B cell (primary cell): ENCODE measurements around the gene ETFA. TPM values are rescaled to one million over a fixed set of nuclear protein-coding genes. Genes with fewer than 3 reads are reported as not detected.

Source experiments
- ATAC-seq: fragments of 200-7000 bp; cut with Tn5 transposase; one replicate; pipeline ENCODE4 v1.10.0; 2021; ENCODE audit warnings: low read depth, mild to moderate bottlenecking, moderate number of reproducible peaks, moderate library complexity
- CTCF ChIA-PET: fragments of 350-600 bp; sonication (Branson Sonifier 250); formaldehyde crosslinking; loops from one replicate; lab custom pipeline; 2021; ENCODE audit warnings: antibody characterized with exemption, inconsistent platforms; lab: Charles Lee
- POLR2A ChIA-PET: fragments of 350-600 bp; sonication (Branson Sonifier 250); formaldehyde crosslinking; loops from one replicate; lab custom pipeline; 2021; ENCODE audit warnings: antibody characterized with exemption; lab: Charles Lee
- DNase-seq: peaks from one replicate; pipeline ENCODE4 v3.0.0; 2013
- H2AFZ ChIP-seq: 2 replicates; pipeline ENCODE4 v1.6.1; 2012; ENCODE audit warnings: mild to moderate bottlenecking, low read depth, low read length; ENCODE audit not compliant: insufficient read depth, poor library complexity, severe bottlenecking
- H3K27ac ChIP-seq, 2 donors: 1 replicate in 1 of 2; 2 replicates in 1 of 2; pipeline ENCODE4 v1.5.1; 2012 to 2013; ENCODE audit warnings: low read length in 2 of 2, mild to moderate bottlenecking in 2 of 2, moderate library complexity in 1 of 2
- H3K27me3 ChIP-seq, 4 experiments: fragments of 200-600 bp in 1 of 4; sonication (generic) in 1 of 4; replicated peaks in 1 of 4; 1 replicate in 2 of 4; 2 replicates in 2 of 4; pipeline versions ENCODE4 v1.6.1 to v1.7.0; 2013 to 2016; ENCODE audit warnings: low read length in 3 of 4, mild to moderate bottlenecking in 2 of 4, mixed read lengths in 1 of 4, moderate library complexity in 1 of 4; ENCODE audit not compliant: insufficient read depth in 4 of 4, control insufficient read depth in 3 of 4; ENCODE audit errors: control extremely low read depth in 1 of 4
- H3K36me3 ChIP-seq, 2 experiments: replicated peaks in 1 of 2; 1 replicate in 1 of 2; 2 replicates in 1 of 2; pipeline versions ENCODE4 v1.6.1 to v1.7.1; 2013; ENCODE audit warnings: low read length in 1 of 2; ENCODE audit not compliant: insufficient read depth in 2 of 2, control insufficient read depth in 1 of 2; ENCODE audit errors: control extremely low read depth in 1 of 2, extremely low read depth in 1 of 2
- H3K4me1 ChIP-seq, 2 donors: fragments of 200-600 bp in 1 of 2; sonication (generic) in 1 of 2; 1 replicate in 1 of 2; 2 replicates in 1 of 2; pipeline versions ENCODE4 v1.5.1 to v1.6.1; 2013 to 2017; ENCODE audit warnings: low read length in 2 of 2; ENCODE audit not compliant: control insufficient read depth in 2 of 2, insufficient read depth in 2 of 2
- H3K4me2 ChIP-seq: replicated peaks from 2 replicates; pipeline ENCODE3; 2012; ENCODE audit warnings: mild to moderate bottlenecking, low read depth, low read length; ENCODE audit not compliant: poor library complexity, severe bottlenecking
- H3K4me3 ChIP-seq, 5 experiments: fragments of 200-600 bp in 1 of 5; sonication (generic) in 1 of 5; 1 replicate in 3 of 5; 2 replicates in 2 of 5; pipeline versions ENCODE4 v1.5.1 to v1.7.0; 2011 to 2016; ENCODE audit warnings: low read length in 4 of 5, mild to moderate bottlenecking in 4 of 5, low read depth in 2 of 5, control low read depth in 1 of 5, moderate library complexity in 1 of 5; ENCODE audit not compliant: insufficient read depth in 1 of 5; ENCODE audit errors: control extremely low read depth in 1 of 5, extremely low read depth in 1 of 5
- H3K79me2 ChIP-seq: fragments of 200-600 bp; sonication (generic); one replicate; pipeline ENCODE4 v1.6.0; 2016; ENCODE audit warnings: low read length; ENCODE audit not compliant: control insufficient read depth, insufficient read depth
- H3K9ac ChIP-seq: fragments of 200-600 bp; sonication (generic); 2 replicates; pipeline ENCODE4 v1.6.1; 2017; ENCODE audit warnings: mild to moderate bottlenecking, low read length, moderate library complexity
- H3K9me3 ChIP-seq, 3 donors: one replicate each; pipeline versions ENCODE4 v1.6.1 to v1.7.1; 2013; ENCODE audit warnings: low read length in 2 of 3; ENCODE audit not compliant: control insufficient read depth in 2 of 3, insufficient read depth in 1 of 3; ENCODE audit errors: control extremely low read depth in 1 of 3
- H4K20me1 ChIP-seq: 2 replicates; pipeline ENCODE4 v1.6.0; 2012; ENCODE audit warnings: mild to moderate bottlenecking, low read length; ENCODE audit not compliant: insufficient read depth, control insufficient read depth, poor library complexity, severe bottlenecking
- H3K27ac Mint-ChIP-seq: one replicate; pipeline ENCODE4 v1.8.0; 2021; ENCODE audit warnings: mixed read lengths
- H3K27me3 Mint-ChIP-seq: one replicate; pipeline ENCODE4 v1.8.0; 2021; ENCODE audit warnings: mixed read lengths
- H3K4me1 Mint-ChIP-seq: one replicate; pipeline ENCODE4 v1.8.0; 2021; ENCODE audit warnings: mixed read lengths
- H3K4me3 Mint-ChIP-seq: one replicate; pipeline ENCODE4 v1.8.0; 2021; ENCODE audit warnings: mixed read lengths
- H3K9me3 Mint-ChIP-seq: one replicate; pipeline ENCODE4 v1.8.0; 2022; ENCODE audit warnings: mixed read lengths; ENCODE audit not compliant: insufficient read depth
- EZH2 ChIP-seq: IDR thresholded peaks from 2 replicates; pipeline ENCODE4 v1.6.1; 2012; ENCODE audit warnings: borderline replicate concordance, low read depth, mild to moderate bottlenecking, moderate library complexity, low read length; ENCODE audit not compliant: insufficient read depth, poor library complexity, severe bottlenecking
- WGBS: methylation state at CpG from one replicate; pipeline ENCODE4 v1.1.5; 2013; ENCODE audit warnings: missing lambda C conversion rate; ENCODE audit not compliant: insufficient coverage; 5-methylcytosine and 5-hydroxymethylcytosine counted together
- intact Hi-C: fragments of 100-400 bp; cut with micrococcal nuclease; formaldehyde crosslinking; loops from one replicate; pipeline ENCODE4 v1.10.0; 2022
- polyA plus RNA-seq: library from polyadenylated mRNA; depleted of rRNA; stranded (reverse); fragments of >200 nt; gene quantifications from 2 replicates; pipeline ENCODE4 v1.2.3, GENCODE V29; 2012
- total RNA-seq, 2 donors: library from RNA; stranded (reverse); fragments of 120-200 nt in 1 of 2; gene quantifications; 1 replicate in 1 of 2; 2 replicates in 1 of 2; pipeline versions ENCODE4 v1.2.3 to v1.2.4, GENCODE V29; 2013 to 2022
- TF ChIP-seq, protein P1 (sequence below): fragments of 200-600 bp; IDR thresholded peaks from one replicate; pipeline ENCODE4 v1.8.0; 2022; ENCODE audit warnings: antibody characterized with exemption, mild to moderate bottlenecking

ETFA gene
- total and polyA plus RNA-seq, 2 donors (not counting 1 experiment from before 2014, with no cell fraction given) = 34.9 to 68.8 TPM

DNA sequence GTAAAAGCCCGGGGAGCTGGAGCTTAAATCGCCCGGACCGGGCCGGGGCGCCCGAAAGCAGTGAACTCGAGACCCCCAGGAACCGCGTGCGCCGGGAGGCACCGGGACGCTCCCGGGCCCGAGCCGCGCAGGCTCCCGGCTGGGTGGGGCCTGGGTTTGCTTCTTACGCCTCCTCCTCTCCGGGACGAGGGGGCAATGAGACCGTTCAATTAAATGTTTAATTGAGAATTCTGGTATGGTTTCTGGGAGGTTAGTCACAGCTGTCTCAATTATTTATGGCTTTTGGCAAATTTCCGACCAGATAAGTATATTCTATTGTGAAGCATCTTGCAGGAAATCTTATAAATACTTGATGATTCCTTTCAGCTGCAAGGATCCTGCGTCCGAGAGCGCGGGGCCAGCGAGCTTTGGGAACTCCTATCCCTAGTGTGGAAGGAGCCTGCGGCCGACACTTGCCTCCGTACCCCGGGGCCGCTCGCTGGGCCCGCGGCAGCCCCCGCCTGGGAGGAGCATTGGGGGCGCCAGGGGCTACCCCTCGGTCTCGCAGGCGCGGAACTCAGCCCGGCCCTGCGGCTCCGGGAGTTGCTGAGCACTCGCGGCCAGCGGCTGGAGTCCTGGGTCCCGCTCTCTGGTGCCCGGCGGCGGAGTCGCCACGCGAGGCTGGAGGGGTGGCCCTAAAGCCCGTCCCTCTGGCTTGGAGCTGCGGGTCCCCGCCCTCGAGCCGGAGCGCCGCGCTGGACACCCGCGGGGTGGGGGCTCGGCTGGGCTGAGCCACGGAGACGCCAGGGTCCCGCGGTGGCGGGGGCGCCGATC is 35.6 kb upstream of the ETFA start:
- ATAC-seq = no peak
- H3K4me3 Mint-ChIP-seq = peak overlapping the region; percentile 73
- H3K27ac Mint-ChIP-seq = no peak overlapping the region
- Histone ChIP-seq H3K4me1 (peaks cover 38 to 49% of the 10 kb centered on the region in 2 donors), H3K4me3 (peak overlapping the region; percentile 11 to 55 (median 36)), H3K36me3 (no peaks in the 10 kb centered on the region), H4K20me1 (peaks cover 11% of the 10 kb centered on the region), H3K27me3 (peaks cover 10 to 62% (median 53%) of the 10 kb centered on the region in 4 experiments), H3K9ac (peak overlapping the region; percentile 59), H3K79me2 (no peaks in the 10 kb centered on the region), H2AFZ (peak overlapping the region; percentile 47), H3K4me2 (peak overlapping the region; percentile 90), H3K27ac (no peak overlapping the region), H3K9me3 (peaks cover 3 to 31% (median 10%) of the 10 kb centered on the region in 3 donors)
- H3K27me3 Mint-ChIP-seq = peaks cover 45% of the 10 kb centered on the region
- H3K9me3 Mint-ChIP-seq = no peaks in the 10 kb centered on the region
- intact Hi-C loops = loop anchor here (1.0 kb wide), 1 partner anchor 12 kb away; no protein-coding TSS in a partner anchor
- TF ChIP-seq, protein P1, sequence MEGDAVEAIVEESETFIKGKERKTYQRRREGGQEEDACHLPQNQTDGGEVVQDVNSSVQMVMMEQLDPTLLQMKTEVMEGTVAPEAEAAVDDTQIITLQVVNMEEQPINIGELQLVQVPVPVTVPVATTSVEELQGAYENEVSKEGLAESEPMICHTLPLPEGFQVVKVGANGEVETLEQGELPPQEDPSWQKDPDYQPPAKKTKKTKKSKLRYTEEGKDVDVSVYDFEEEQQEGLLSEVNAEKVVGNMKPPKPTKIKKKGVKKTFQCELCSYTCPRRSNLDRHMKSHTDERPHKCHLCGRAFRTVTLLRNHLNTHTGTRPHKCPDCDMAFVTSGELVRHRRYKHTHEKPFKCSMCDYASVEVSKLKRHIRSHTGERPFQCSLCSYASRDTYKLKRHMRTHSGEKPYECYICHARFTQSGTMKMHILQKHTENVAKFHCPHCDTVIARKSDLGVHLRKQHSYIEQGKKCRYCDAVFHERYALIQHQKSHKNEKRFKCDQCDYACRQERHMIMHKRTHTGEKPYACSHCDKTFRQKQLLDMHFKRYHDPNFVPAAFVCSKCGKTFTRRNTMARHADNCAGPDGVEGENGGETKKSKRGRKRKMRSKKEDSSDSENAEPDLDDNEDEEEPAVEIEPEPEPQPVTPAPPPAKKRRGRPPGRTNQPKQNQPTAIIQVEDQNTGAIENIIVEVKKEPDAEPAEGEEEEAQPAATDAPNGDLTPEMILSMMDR = no peak
- TF ChIP-seq EZH2 = peak; percentile 92
- 5% methylated on average over 64 of the region's 74 CpGs for WGBS
- no peak for DNase-seq
- peaks cover 22% of the 10 kb centered on the region for H3K4me1 Mint-ChIP-seq
- CTCF ChIA-PET = interaction anchor here (2.9 kb wide), 1 partner anchor 11 kb away, joined by 9 read pairs; the partner anchor contains the start of gene ISL2
- POLR2A ChIA-PET = interaction anchor here (1.9 kb wide), 1 partner anchor 11 kb away, joined by 9 read pairs; the partner anchor contains the start of gene ISL2
